OCI-LY3 (cell line): ENCODE measurements around the gene FKTN.

Experiments
- CTCF ChIP-seq: fragments of 200-600, 300-600 bp; sonication (generic); IDR thresholded peaks from 2 replicates; pipeline ENCODE4 v1.5.1; 2014; ENCODE audit warnings: antibody characterized with exemption, low read length, low read depth
- EZH2phosphoT487 ChIP-seq: fragments of 200-600 bp; shearing (Covaris generic); IDR thresholded peaks from 2 replicates; pipeline ENCODE4 v1.6.1; 2018; ENCODE audit warnings: antibody characterized with exemption, mixed run types, low read depth

GRCh38 chr9:105662184-105663104, 104.5 kb downstream of the FKTN start, which contains the start of gene TAL2:
- TF ChIP-seq CTCF = no peak
- no peak for TF ChIP-seq EZH2phosphoT487
